Breast epithelium (tissue), 3 donors: ENCODE measurements around the gene PRRX1.

ENCODE experiments used
- POLR2AphosphoS5 ChIP-seq, 3 donors: sonication (generic); formaldehyde crosslinking; IDR thresholded peaks; one replicate each; pipeline ENCODE4 v1.6.1; 2017; ENCODE audit warnings: antibody characterized with exemption in 3 of 3
- TF ChIP-seq, protein P1 (sequence below), 3 donors: fragments of 450-650 bp; IDR thresholded peaks; one replicate each; pipeline ENCODE4 v1.5.1; 2016 to 2017; ENCODE audit warnings: antibody characterized with exemption in 3 of 3, mild to moderate bottlenecking in 3 of 3, moderate library complexity in 3 of 3

DNA sequence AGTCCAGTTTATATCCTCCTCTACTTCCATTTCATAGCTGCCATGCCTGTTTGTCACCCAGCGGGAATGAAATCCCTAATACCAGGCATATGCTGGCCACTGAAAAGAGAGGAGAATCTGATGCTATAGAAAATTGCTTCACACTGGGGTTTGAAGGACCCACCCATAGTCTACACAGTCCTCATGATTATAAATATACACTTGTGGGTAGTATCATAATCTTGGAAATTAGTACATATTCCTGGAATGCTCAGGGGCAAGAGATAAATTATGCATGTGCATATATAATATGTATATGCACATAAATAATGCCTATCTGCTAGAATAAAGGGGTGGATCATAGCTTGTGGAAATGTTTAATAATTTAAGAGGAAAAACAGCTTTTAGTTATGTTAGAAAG is 105.8 kb downstream of the PRRX1 start:
- TF ChIP-seq, protein P1, sequence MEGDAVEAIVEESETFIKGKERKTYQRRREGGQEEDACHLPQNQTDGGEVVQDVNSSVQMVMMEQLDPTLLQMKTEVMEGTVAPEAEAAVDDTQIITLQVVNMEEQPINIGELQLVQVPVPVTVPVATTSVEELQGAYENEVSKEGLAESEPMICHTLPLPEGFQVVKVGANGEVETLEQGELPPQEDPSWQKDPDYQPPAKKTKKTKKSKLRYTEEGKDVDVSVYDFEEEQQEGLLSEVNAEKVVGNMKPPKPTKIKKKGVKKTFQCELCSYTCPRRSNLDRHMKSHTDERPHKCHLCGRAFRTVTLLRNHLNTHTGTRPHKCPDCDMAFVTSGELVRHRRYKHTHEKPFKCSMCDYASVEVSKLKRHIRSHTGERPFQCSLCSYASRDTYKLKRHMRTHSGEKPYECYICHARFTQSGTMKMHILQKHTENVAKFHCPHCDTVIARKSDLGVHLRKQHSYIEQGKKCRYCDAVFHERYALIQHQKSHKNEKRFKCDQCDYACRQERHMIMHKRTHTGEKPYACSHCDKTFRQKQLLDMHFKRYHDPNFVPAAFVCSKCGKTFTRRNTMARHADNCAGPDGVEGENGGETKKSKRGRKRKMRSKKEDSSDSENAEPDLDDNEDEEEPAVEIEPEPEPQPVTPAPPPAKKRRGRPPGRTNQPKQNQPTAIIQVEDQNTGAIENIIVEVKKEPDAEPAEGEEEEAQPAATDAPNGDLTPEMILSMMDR (IDR thresholded peaks at IDR 0.05), result no peak
- TF ChIP-seq POLR2AphosphoS5 (IDR thresholded peaks at IDR 0.05), result no peak
